ENCODE results near the gene COL6A1.
"Not testable (repeated sequence)": the region's sequence is repeated elsewhere in the genome, so short reads cannot be mapped to it uniquely, and the experiment has no call there.

The COL6A1 gene

GRCh38 chr21:46004168-46004861 lies 22.7 kb downstream of the COL6A1 start:
- Mint-ChIP-seq H3K27ac (no peak overlapping the region), H3K9me3 (peaks cover 49% of the 10 kb centered on the region), H3K4me3 (no peak overlapping the region), H3K4me1 (ENCODE audit: low read depth) (no peaks in the 10 kb centered on the region), H3K27me3 (no peaks in the 10 kb centered on the region), H3K36me3 (ENCODE audit: low read depth) (no peaks in the 10 kb centered on the region)
- intact Hi-C loops (cut with micrococcal nuclease): no loop called here

- no peaks in the 10 kb centered on the region for H3K27me3 Mint-ChIP-seq
- H3K27ac Mint-ChIP-seq: no peak overlapping the region
- H3K4me3 Mint-ChIP-seq: no peak overlapping the region
- intact Hi-C loops (cut with micrococcal nuclease): no loop called here
- no peaks in the 10 kb centered on the region for H3K4me1 Mint-ChIP-seq (ENCODE audit: low read depth)
- H3K36me3 Mint-ChIP-seq (ENCODE audit: low read depth): no peaks in the 10 kb centered on the region
- peaks cover 41% of the 10 kb centered on the region for H3K9me3 Mint-ChIP-seq
Measured at GRCh38 chr21:46005081-46005480, 23.5 kb downstream of the COL6A1 start.

GRCh38 chr21:46005481-46005881 lies 23.9 kb downstream of the COL6A1 start:
- H3K4me3 Mint-ChIP-seq: no peak overlapping the region
- H3K27ac Mint-ChIP-seq: no peak overlapping the region
- H3K27me3 Mint-ChIP-seq: no peaks in the 10 kb centered on the region
- peaks cover 39% of the 10 kb centered on the region for H3K9me3 Mint-ChIP-seq
- no peaks in the 10 kb centered on the region for H3K36me3 Mint-ChIP-seq (ENCODE audit: low read depth)
- H3K4me1 Mint-ChIP-seq (ENCODE audit: low read depth): no peaks in the 10 kb centered on the region
- intact Hi-C loops (cut with micrococcal nuclease): no loop called here

GRCh38 chr21:46005894-46006546 lies 24.4 kb downstream of the COL6A1 start:
- H3K4me3 Mint-ChIP-seq; H3K36me3 Mint-ChIP-seq (ENCODE audit: low read depth); H3K27me3 Mint-ChIP-seq; intact Hi-C loops (cut with micrococcal nuclease); H3K4me1 Mint-ChIP-seq (ENCODE audit: low read depth); H3K27ac Mint-ChIP-seq: not testable (repeated sequence)
- peaks cover 39% of the 10 kb centered on the region for H3K9me3 Mint-ChIP-seq

- Mint-ChIP-seq H3K9me3 (peaks cover 39% of the 10 kb centered on the region), H3K4me1 (ENCODE audit: low read depth) (no peaks in the 10 kb centered on the region), H3K36me3 (ENCODE audit: low read depth) (no peaks in the 10 kb centered on the region), H3K4me3 (no peak overlapping the region), H3K27ac (no peak overlapping the region), H3K27me3 (no peaks in the 10 kb centered on the region)
- intact Hi-C loops (cut with micrococcal nuclease): no loop called here
Measured at GRCh38 chr21:46006547-46007491, 25.2 kb downstream of the COL6A1 start.

- H3K4me3 Mint-ChIP-seq: no peak overlapping the region
- no peaks in the 10 kb centered on the region for H3K4me1 Mint-ChIP-seq (ENCODE audit: low read depth)
- peaks cover 39% of the 10 kb centered on the region for H3K9me3 Mint-ChIP-seq
- no peaks in the 10 kb centered on the region for H3K27me3 Mint-ChIP-seq
- H3K36me3 Mint-ChIP-seq (ENCODE audit: low read depth): no peaks in the 10 kb centered on the region
- no peak overlapping the region for H3K27ac Mint-ChIP-seq
- intact Hi-C loops (cut with micrococcal nuclease): no loop called here
Measured at GRCh38 chr21:46007492-46007868, 25.9 kb downstream of the COL6A1 start.

- Mint-ChIP-seq H3K27me3 (peaks cover 8% of the 10 kb centered on the region), H3K9me3 (peaks cover 38% of the 10 kb centered on the region), H3K4me1 (ENCODE audit: low read depth) (no peaks in the 10 kb centered on the region), H3K27ac (no peak overlapping the region), H3K4me3 (no peak overlapping the region), H3K36me3 (ENCODE audit: low read depth) (no peaks in the 10 kb centered on the region)
- intact Hi-C loops (cut with micrococcal nuclease): no loop called here
Measured at GRCh38 chr21:46008893-46009621, 27.5 kb downstream of the COL6A1 start.

- Mint-ChIP-seq H3K27ac (no peak overlapping the region), H3K27me3 (peaks cover 11% of the 10 kb centered on the region), H3K4me3 (no peak overlapping the region), H3K4me1 (ENCODE audit: low read depth) (no peaks in the 10 kb centered on the region), H3K9me3 (peaks cover 27% of the 10 kb centered on the region), H3K36me3 (ENCODE audit: low read depth) (no peaks in the 10 kb centered on the region)
- intact Hi-C loops (cut with micrococcal nuclease): no loop called here
Measured at GRCh38 chr21:46009951-46010705, 28.6 kb downstream of the COL6A1 start.

GRCh38 chr21:46011267-46011967 lies 29.8 kb downstream of the COL6A1 start:
- Mint-ChIP-seq H3K27me3 (peaks cover 13% of the 10 kb centered on the region), H3K4me1 (ENCODE audit: low read depth) (no peaks in the 10 kb centered on the region), H3K9me3 (peaks cover 21% of the 10 kb centered on the region), H3K27ac (no peak overlapping the region), H3K4me3 (no peak overlapping the region), H3K36me3 (ENCODE audit: low read depth) (no peaks in the 10 kb centered on the region)
- intact Hi-C loops (cut with micrococcal nuclease): no loop called here

- Mint-ChIP-seq H3K9me3 (peaks cover 17% of the 10 kb centered on the region), H3K4me1 (ENCODE audit: low read depth) (no peaks in the 10 kb centered on the region), H3K27ac (no peak overlapping the region), H3K36me3 (ENCODE audit: low read depth) (no peaks in the 10 kb centered on the region), H3K4me3 (no peak overlapping the region), H3K27me3 (peaks cover 19% of the 10 kb centered on the region)
- intact Hi-C loops (cut with micrococcal nuclease): no loop called here
Measured at GRCh38 chr21:46012154-46012553, 30.6 kb downstream of the COL6A1 start.

GRCh38 chr21:46014828-46015227 lies 33.3 kb downstream of the COL6A1 start:
- intact Hi-C loops (cut with micrococcal nuclease): no loop called here
- no peak overlapping the region for H3K27ac Mint-ChIP-seq

GRCh38 chr21:46017148-46017547 lies 35.6 kb downstream of the COL6A1 start:
- no peaks in the 10 kb centered on the region for H3K36me3 Mint-ChIP-seq (ENCODE audit: low read depth)
- no peaks in the 10 kb centered on the region for H3K9me3 Mint-ChIP-seq
- H3K27me3 Mint-ChIP-seq: peaks cover 25% of the 10 kb centered on the region
- intact Hi-C loops (cut with micrococcal nuclease): no loop called here
- H3K4me1 Mint-ChIP-seq (ENCODE audit: low read depth): no peaks in the 10 kb centered on the region
- H3K27ac Mint-ChIP-seq: no peak overlapping the region
- no peak overlapping the region for H3K4me3 Mint-ChIP-seq

More at GRCh38 chr21:46014828-46015227, 33.3 kb downstream of the COL6A1 start:
- no peak overlapping the region for H3K4me3 Mint-ChIP-seq
- H3K4me1 Mint-ChIP-seq (ENCODE audit: low read depth): no peaks in the 10 kb centered on the region
- no peaks in the 10 kb centered on the region for H3K9me3 Mint-ChIP-seq
- peaks cover 25% of the 10 kb centered on the region for H3K27me3 Mint-ChIP-seq
- no peaks in the 10 kb centered on the region for H3K36me3 Mint-ChIP-seq (ENCODE audit: low read depth)

GRCh38 chr21:46017695-46018094 lies 36.1 kb downstream of the COL6A1 start:
- no peak overlapping the region for H3K4me3 Mint-ChIP-seq
- intact Hi-C loops (cut with micrococcal nuclease): no loop called here
- H3K4me1 Mint-ChIP-seq (ENCODE audit: low read depth): no peaks in the 10 kb centered on the region
- H3K27me3 Mint-ChIP-seq: peaks cover 25% of the 10 kb centered on the region
- no peaks in the 10 kb centered on the region for H3K36me3 Mint-ChIP-seq (ENCODE audit: low read depth)
- H3K9me3 Mint-ChIP-seq: no peaks in the 10 kb centered on the region
- H3K27ac Mint-ChIP-seq: no peak overlapping the region
